Measurements from ENCODE around the gene CCND2.

Gene CCND2

DNA sequence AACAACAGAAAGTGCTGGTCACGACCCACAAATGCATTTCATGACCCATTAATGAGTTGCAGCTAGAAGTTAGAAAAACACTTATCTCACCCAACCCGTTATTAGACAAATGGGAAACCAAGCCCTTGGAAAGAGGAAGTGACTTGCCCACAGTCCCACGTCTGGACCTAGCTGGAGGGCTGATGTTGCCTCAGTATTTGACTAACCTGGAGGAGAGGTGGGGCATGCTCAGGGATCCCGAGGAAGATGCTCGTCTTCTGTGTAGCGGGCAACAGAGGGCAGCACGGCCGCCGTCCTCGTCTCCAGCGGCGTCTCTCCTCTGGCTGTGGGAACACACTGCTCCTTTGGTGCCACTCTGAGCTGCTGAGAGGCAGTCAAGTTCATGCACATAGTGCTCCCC is 12.7 kb downstream of the CCND2 start:
- no peak overlapping the region for H3K4me3 ChIP-seq (replicated peaks; ENCODE audit: low read depth, low read length)
- TF ChIP-seq, protein P1, sequence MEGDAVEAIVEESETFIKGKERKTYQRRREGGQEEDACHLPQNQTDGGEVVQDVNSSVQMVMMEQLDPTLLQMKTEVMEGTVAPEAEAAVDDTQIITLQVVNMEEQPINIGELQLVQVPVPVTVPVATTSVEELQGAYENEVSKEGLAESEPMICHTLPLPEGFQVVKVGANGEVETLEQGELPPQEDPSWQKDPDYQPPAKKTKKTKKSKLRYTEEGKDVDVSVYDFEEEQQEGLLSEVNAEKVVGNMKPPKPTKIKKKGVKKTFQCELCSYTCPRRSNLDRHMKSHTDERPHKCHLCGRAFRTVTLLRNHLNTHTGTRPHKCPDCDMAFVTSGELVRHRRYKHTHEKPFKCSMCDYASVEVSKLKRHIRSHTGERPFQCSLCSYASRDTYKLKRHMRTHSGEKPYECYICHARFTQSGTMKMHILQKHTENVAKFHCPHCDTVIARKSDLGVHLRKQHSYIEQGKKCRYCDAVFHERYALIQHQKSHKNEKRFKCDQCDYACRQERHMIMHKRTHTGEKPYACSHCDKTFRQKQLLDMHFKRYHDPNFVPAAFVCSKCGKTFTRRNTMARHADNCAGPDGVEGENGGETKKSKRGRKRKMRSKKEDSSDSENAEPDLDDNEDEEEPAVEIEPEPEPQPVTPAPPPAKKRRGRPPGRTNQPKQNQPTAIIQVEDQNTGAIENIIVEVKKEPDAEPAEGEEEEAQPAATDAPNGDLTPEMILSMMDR (IDR thresholded peaks at IDR 0.05; ENCODE audit: low read length, missing control alignments) = no peak
- no peak for DNase-seq (ENCODE audit: low read depth)

DNA sequence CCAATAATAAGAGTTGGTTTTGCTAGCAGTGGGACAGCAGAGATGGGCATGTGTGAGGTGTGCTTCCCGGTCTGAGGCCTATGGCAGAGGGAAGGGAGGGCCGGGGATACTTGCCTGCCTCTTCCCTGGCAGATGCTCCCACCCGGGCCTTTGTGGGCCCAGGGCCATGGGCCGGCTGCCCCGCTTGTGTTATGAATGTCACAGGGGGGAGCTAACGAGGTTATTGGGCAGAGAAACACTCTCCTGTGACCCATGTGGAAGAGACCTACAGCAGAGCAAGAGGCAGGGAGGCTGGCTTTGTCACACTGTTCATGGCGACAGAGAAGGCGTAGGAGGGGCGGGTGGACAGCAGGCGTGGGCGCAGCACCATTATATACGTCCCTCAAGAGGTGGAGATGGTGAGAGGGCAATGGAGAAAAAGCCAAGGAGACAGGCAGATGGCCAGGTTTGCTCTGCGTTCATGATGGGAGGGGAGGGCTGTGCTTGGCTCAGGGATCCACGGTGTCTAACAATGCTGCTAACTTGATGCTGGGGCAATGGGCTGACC is 13.3 kb downstream of the CCND2 start:
- no peak overlapping the region for H3K4me3 ChIP-seq (replicated peaks; ENCODE audit: low read depth, low read length)
- no peak for DNase-seq (ENCODE audit: low read depth)
- TF ChIP-seq, protein P1 (IDR thresholded peaks at IDR 0.05; ENCODE audit: low read length, missing control alignments) = no peak

DNA sequence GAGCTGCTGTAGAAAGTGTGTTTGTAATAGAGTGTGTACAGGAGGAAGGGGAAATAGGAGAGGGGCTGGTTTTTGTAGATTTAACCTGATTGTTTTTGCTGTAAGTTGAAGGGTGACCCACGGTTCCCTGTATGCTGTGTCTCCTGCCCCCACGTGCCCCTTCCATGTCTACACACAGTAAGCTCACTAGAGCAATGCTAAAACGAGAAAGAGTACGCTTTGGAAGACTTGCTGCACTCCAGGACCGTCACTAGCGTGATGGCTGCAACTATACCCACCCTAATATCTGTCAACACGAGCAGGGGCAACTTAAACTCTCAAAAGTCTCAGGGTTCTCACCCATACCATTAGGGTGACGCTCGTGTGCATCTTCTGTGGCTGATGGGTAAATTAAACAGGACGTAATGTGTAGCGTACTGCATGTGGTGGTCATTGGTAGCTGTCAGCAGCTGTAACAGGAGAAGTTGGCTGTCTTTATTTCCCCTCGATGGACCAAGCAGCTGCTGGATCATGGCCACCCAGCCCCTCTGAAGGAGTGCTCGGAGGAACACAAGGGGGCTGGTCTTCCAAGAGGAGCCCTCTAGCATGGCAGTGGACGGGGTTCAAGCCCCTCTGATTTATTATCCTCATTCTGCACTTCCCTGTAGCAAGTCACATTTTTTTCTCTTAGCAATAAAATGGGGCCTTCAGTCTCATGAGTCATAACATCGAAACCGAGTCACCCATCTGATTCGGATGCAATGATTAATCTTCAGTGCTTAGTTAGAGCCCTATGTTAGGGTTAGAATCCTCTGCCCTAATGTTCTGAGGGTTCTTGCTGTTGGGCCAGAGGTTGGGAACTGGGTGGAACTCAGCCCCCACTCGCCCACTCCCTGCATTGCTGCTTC is 14.0 kb downstream of the CCND2 start:
- TF ChIP-seq, protein P1 (IDR thresholded peaks at IDR 0.05; ENCODE audit: low read length, missing control alignments) = no peak
- H3K4me3 ChIP-seq (replicated peaks; ENCODE audit: low read depth, low read length) = no peak overlapping the region
- no peak for DNase-seq (ENCODE audit: low read depth)

DNA sequence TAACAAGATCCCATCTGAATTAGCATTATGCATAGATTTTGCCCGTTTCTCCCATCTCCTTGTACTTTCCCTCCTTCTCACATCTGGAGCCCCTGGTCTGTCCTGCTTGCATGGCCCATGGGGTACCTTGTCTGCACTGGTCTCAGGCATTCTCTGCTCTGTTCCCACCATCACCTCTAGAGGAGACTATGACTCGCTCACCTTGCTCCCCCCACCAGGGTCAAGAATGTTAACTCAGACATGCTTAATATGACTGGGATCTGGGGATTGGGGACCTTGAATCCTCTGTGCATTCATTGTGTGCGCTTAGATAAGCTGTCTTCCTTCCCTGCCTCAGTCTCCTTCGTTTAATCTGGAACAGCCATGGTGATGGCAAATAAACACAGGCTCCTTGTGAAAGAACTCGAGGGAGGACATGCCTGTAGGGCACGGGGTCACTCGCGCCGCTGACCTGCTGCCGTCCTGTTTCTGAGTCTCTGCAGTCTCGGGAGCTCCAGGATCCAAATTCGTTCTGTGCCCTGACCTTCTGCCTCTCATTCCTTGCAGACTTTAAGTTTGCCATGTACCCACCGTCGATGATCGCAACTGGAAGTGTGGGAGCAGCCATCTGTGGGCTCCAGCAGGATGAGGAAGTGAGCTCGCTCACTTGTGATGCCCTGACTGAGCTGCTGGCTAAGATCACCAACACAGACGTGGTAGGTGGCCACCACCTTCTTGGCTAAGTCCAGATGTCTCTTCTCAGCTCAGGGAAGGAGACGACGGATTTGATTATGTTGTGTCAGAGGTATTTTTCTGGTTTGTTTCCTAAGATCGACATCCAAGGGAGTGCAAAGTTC is 15.0 kb downstream of the CCND2 start:
- TF ChIP-seq, protein P1 (IDR thresholded peaks at IDR 0.05; ENCODE audit: low read length, missing control alignments) = no peak
- DNase-seq (ENCODE audit: low read depth) = no peak
- no peak overlapping the region for H3K4me3 ChIP-seq (replicated peaks; ENCODE audit: low read depth, low read length)

DNA sequence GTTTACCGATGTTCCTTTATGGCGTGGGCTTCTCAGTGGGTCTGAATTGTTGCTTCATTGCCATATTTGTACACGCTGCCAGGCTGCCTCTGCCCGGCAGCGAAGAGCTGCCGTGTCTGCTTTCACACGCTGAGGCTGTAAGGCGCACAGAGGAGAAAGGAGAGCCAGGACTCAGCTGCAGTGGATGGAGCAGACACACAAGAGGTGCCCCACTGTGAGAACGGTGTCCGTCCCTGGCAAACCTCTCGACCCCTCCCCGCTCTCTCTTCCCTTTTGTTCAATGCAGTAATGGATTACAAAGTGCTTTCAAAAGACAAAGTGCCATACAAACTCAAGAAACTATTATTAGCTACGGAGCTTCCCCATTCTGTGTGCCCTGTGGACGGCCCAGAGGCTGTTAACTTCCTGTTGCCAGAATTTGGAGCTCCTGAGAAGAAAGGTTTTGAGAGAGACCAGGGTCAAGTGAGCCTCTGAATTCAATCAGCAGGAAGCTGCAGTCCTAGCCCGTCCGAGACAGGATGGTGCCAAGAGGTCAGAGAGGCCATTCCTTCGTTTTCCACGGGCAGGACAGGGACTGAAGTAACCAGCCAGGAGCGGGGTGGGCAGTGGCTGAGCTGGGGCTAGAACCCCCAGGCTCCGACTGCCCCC is 15.8 kb downstream of the CCND2 start:
- TF ChIP-seq, protein P1 (IDR thresholded peaks at IDR 0.05; ENCODE audit: low read length, missing control alignments) = no peak
- no peak overlapping the region for H3K4me3 ChIP-seq (replicated peaks; ENCODE audit: low read depth, low read length)
- DNase-seq (ENCODE audit: low read depth) = no peak

DNA sequence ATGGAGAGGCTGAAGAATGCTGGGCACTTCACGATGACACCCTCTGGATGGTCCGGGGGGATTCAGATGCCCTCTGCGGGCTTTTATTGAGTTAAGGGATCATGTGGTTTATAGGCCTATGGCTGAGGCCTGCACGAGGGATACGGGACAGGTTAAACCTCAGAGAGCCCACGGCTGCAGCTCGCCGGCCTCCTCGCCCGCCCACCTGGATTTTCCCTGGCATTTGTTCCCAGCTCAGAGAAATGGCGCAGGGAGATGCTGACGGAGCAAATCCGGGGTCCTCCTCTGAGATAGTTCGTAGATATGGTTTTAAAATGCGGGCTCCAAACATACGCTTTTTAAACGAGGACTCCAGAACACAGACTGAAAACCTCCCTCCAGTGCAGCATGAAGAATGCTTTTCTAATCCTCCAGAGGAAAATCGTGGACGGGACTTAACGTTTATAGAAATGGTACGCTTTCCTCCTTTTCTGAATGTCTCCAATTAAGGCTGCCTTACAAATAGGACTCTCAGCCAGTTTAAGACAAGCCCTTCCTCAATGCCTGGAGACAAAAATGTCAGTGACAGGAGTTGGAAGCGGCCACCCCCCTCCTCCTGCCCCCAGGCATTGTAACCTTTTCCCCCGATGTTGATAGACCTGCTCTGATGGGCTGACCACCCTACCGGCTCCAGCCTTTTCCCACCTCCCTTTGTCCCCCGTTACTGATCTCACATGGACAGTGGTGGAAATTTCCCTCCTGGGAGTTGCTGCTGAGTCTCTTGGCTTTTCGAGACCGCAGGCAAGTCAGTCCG is 16.6 kb downstream of the CCND2 start:
- TF ChIP-seq, protein P1 (IDR thresholded peaks at IDR 0.05; ENCODE audit: low read length, missing control alignments) = no peak
- H3K4me3 ChIP-seq (replicated peaks; ENCODE audit: low read depth, low read length) = no peak overlapping the region
- no peak for DNase-seq (ENCODE audit: low read depth)
